GM19452 (cell line): ENCODE measurements around the gene PYDC1.
"Not testable (repeated sequence)": the region's sequence is repeated elsewhere in the genome, so short reads cannot be mapped to it uniquely, and the experiment has no call there.

Experiments
- ATAC-seq: cut with Tn5 transposase; IDR thresholded peaks from one replicate; pipeline ENCODE4 v1.9.1; 2021; ENCODE audit not compliant: unreplicated experiment

PYDC1 gene

GRCh38 chr16:31196324-31197088 is 20.4 kb downstream of the PYDC1 start:
- ATAC-seq = no peak

- not testable (repeated sequence) for ATAC-seq
Observed at GRCh38 chr16:31195861-31196260, 21.1 kb downstream of the PYDC1 start.

GRCh38 chr16:31194898-31195297 is 22.0 kb downstream of the PYDC1 start:
- no peak for ATAC-seq

GRCh38 chr16:31193874-31194273 is 23.1 kb downstream of the PYDC1 start:
- ATAC-seq = no peak

- ATAC-seq = no peak
Observed at GRCh38 chr16:31192856-31193642, 23.9 kb downstream of the PYDC1 start.

GRCh38 chr16:31191697-31192428 is 25.1 kb downstream of the PYDC1 start:
- no peak for ATAC-seq

- ATAC-seq = no peak
Observed at GRCh38 chr16:31190818-31191444, 26.0 kb downstream of the PYDC1 start.

GRCh38 chr16:31190061-31190460 is 26.9 kb downstream of the PYDC1 start:
- no peak for ATAC-seq

- ATAC-seq = no peak
Observed at GRCh38 chr16:31189412-31189778, 27.5 kb downstream of the PYDC1 start.

GRCh38 chr16:31188450-31189411 is 28.2 kb downstream of the PYDC1 start:
- no peak for ATAC-seq

- ATAC-seq = no peak
Observed at GRCh38 chr16:31187808-31188189, 29.1 kb downstream of the PYDC1 start.

- no peak for ATAC-seq
Observed at GRCh38 chr16:31186930-31187807, 29.8 kb downstream of the PYDC1 start.

- ATAC-seq = no peak
Observed at GRCh38 chr16:31186176-31186575, 30.8 kb downstream of the PYDC1 start.

- no peak for ATAC-seq
Observed at GRCh38 chr16:31185339-31185738, 31.6 kb downstream of the PYDC1 start.

GRCh38 chr16:31184888-31185287 is 32.0 kb downstream of the PYDC1 start:
- ATAC-seq = no peak

GRCh38 chr16:31183432-31184428 is 33.2 kb downstream of the PYDC1 start:
- ATAC-seq = no peak

GRCh38 chr16:31182391-31182790 is 34.5 kb downstream of the PYDC1 start:
- no peak for ATAC-seq
